Lower leg skin (tissue), 3 donors: ENCODE results near the gene CEP295NL.
"Not testable (repeated sequence)": the region's sequence is repeated elsewhere in the genome, so short reads cannot be mapped to it uniquely, and the experiment has no call there.

ENCODE experiments used
- POLR2A ChIP-seq, 2 donors: fragments of 450-650 bp; IDR thresholded peaks; one replicate each; pipeline ENCODE4 v1.6.1; 2016 to 2017; ENCODE audit warnings: antibody characterized with exemption in 2 of 2, mild to moderate bottlenecking in 1 of 2, moderate library complexity in 1 of 2
- TF ChIP-seq, protein P1 (sequence below), 3 donors: fragments of 450-650 bp; IDR thresholded peaks; one replicate each; pipeline ENCODE4 v1.5.1; 2016; ENCODE audit warnings: antibody characterized with exemption in 3 of 3, mild to moderate bottlenecking in 3 of 3, moderate library complexity in 2 of 3

DNA sequence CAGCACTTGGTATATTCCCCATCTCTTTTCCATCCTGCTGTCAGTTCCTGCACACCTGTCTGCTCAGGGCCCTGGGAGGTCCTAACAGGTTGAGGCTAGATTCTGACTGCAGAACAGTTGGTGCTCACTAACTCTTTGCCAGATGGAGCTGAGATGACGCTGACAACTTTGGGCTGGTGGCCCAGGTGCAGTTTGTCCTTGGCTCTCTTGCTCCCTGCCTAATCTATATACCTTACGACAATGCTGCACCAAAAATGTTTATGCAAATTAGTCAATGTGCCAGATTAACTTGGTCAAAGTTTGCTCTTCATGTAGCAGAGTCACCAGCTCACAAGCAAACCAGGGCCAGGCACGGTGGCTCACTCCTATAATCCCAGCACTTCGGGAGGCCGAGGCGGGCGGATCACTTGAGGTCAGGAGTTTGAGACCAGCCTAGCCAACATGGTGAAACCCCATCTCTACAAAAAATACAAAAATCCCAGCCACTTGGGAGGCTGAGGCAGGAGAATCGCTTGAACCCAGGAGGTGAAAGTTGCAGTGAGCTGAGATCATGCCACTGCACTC lies 26.0 kb downstream of the CEP295NL start:
- TF ChIP-seq POLR2A (IDR thresholded peaks at IDR 0.05), result not testable (repeated sequence)
- TF ChIP-seq, protein P1, sequence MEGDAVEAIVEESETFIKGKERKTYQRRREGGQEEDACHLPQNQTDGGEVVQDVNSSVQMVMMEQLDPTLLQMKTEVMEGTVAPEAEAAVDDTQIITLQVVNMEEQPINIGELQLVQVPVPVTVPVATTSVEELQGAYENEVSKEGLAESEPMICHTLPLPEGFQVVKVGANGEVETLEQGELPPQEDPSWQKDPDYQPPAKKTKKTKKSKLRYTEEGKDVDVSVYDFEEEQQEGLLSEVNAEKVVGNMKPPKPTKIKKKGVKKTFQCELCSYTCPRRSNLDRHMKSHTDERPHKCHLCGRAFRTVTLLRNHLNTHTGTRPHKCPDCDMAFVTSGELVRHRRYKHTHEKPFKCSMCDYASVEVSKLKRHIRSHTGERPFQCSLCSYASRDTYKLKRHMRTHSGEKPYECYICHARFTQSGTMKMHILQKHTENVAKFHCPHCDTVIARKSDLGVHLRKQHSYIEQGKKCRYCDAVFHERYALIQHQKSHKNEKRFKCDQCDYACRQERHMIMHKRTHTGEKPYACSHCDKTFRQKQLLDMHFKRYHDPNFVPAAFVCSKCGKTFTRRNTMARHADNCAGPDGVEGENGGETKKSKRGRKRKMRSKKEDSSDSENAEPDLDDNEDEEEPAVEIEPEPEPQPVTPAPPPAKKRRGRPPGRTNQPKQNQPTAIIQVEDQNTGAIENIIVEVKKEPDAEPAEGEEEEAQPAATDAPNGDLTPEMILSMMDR (IDR thresholded peaks at IDR 0.05), result not testable (repeated sequence)
